Umbilical cord (tissue), 2 donors: Measurements from ENCODE around the gene ITPRIPL1. TPM values are rescaled to one million over a fixed set of nuclear protein-coding genes. Genes with fewer than 3 reads are reported as not detected.
A peak's percentile ranks its signal among the peaks of the same experiment; 100 is the strongest.
"Not testable (repeated sequence)": the region's sequence is repeated elsewhere in the genome, so short reads cannot be mapped to it uniquely, and the experiment has no call there.

Experiments
- DNase-seq: peaks from one replicate; pipeline ENCODE4 v3.0.0-alpha.2; 2015; ENCODE audit warnings: low spot score
- total RNA-seq: library from RNA; depleted of rRNA; stranded (reverse); fragments of >200 nt; gene quantifications from one replicate; pipeline ENCODE4 v1.2.3, GENCODE V29; 2014; ENCODE audit warnings: low replicate concordance; ENCODE audit not compliant: insufficient read depth

Gene ITPRIPL1, protein sequence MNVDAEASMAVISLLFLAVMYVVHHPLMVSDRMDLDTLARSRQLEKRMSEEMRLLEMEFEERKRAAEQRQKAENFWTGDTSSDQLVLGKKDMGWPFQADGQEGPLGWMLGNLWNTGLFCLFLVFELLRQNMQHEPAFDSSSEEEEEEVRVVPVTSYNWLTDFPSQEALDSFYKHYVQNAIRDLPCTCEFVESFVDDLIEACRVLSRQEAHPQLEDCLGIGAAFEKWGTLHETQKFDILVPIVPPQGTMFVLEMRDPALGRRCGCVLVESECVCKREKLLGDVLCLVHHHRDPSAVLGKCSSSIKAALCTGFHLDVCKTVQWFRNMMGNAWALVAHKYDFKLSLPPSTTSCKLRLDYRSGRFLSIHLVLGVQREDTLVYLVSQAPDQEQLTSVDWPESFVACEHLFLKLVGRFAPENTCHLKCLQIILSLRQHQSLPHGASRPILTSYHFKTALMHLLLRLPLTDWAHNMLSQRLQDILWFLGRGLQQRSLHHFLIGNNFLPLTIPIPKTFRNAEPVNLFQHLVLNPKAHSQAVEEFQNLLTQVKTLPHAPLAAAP
- total RNA-seq: 5.5 TPM

DNA sequence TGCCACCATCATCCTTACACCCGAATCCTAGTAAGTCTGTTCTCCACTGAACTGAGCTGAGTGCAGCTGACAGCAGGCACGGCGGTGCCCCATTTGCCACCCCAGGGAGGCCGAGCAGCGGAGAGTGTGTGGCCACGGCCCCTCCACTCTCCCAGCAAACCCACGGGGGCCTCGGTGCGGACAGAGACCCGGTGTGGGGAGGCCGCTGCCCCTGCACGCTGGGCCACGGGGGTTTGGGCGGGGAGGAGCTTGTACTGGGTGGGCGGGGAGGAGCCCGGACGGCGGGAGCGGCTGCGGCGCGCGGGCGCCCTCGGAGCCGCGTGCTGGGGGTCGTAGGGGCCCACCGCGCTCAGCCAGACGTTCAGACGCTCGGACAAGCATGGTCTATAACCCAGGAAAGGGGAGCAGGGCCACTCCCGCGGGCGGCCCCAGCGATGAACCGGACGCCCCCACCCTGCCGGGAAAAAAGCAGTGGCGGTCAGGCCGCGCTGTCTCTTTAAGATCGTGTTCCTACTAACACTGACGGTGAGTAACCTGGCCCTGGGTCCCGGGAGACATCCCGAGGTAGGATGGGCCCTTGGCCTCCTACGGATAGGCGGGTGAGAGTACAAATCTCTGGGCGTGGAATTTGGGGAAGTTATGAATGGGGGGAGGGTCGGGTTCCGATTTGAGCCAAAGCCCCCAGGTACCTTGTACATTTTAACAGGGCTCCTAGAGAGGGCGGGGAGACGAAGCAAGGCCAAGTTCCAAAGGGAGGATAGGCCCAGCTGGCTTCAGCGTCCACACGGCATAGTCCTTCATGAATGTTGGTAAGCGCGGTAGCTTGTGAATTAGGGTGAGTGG lies at the start of gene ITPRIPL1:
TSS of gene ITPRIPL1 (plus strand) at position 277 of the 843 bp plus-strand sequence. CDS start at position 800, 523 bp downstream.
- DNase-seq: no peak

DNA sequence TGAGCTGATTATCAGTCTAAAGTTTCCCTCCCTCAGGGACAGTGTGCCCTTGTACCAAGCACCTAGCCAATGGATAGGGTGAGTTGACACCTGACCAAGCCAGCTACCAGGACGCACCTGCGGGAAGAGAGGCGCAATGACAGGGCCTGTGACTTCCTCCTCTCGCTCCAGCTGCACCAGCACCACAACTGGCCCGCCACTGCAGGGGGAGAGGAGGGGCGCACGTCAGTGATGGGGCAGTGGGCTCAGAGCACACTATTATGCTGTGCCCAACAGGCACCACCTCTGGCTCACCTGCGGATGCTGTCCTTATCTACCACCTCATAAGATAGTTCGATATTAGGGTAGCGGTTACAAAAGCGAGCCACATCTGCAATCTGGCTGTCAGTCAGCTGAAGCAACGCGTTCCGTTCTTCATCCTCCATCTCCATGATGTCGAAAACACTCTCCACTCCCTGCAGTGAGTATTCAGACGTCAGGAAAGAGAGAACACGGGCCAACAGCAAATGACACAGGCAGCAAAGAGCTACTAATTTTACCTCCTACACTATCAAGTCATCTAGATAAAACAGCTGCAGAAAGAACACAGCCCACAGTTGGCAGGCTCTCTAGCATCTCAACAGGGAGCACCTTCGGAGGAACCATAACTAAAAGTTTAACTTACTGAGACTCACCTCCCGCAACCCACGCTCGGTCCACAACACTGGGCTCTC lies 48.2 kb upstream of the ITPRIPL1 start:
- no peak for DNase-seq

- DNase-seq: no peak
These were observed 37.8 kb upstream of the ITPRIPL1 start for GRCh38 chr2:96287273-96287856.

GRCh38 chr2:96291751-96292150 lies 33.4 kb upstream of the ITPRIPL1 start:
- DNase-seq: no peak

DNA sequence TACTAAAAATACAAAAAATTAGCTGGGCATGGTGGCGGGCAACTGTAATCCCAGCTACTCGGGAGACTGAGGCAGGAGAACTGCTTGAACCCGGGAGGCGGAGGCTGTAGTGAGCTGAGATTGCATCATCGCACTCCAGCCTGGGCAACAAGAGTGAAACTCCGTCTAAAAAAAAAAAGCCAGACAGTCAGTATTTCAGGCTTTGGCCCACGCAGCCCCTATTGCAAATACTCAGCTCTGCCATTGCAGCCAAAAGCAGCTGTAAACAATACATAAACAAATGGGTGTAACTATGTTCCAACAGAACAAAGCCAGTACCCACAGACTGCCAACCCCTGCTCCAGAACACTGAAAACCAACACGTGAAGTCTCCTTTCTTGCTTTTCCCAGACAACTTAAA lies 30.8 kb upstream of the ITPRIPL1 start:
- DNase-seq: not testable (repeated sequence)

GRCh38 chr2:96296925-96297324 lies 28.2 kb upstream of the ITPRIPL1 start:
- DNase-seq: no peak

DNA sequence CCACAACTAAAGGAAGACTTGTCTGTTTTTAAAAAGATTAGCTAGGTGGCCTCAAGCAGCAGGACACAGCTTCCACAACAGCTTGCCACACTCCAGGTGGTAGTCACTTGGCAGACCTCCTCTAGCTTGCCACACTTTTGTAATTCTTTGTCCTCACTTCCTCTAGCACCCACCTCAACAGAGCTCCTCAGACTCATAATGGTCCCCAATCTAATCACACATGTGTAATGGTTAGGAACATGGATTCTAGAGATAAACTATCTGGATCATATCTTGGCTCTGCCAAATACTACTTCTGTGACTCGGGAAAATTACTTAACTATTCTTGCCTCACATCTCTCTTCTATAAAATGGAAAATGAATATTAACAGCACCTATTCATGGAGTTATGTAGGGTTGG lies 23.3 kb upstream of the ITPRIPL1 start:
- no peak for DNase-seq

DNA sequence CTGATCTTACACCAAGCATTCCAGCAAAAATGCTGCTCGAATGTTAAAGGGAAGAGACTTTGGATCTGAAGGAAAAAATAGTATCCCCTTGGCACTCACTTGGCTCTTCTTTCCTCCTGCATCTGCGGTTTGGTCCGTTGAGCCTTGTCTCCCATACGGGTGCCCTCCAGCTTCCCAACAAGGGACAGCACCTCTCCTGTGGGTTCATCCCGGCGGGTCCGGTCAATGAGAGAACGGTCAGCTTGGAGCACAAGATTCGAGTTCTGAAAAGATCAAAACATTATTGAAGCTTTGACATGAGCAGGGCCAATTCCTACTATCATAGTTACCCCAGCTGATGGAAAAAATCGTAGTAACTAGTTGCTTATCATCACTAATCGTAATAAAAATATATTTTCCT lies 20.5 kb upstream of the ITPRIPL1 start:
- DNase-seq: no peak

GRCh38 chr2:96305091-96305978 lies 19.8 kb upstream of the ITPRIPL1 start, which contains the start of gene SNRNP200:
Gene SNRNP200 (minus strand): TSS chr2:96305546. CDS start chr2:96305437, 109 bp downstream.
- peak; percentile 90 for DNase-seq

GRCh38 chr2:96305979-96306308 lies 19.2 kb upstream of the ITPRIPL1 start:
- DNase-seq: no peak

GRCh38 chr2:96306370-96306769 lies 18.7 kb upstream of the ITPRIPL1 start:
- DNase-seq: no peak

- DNase-seq: no peak
These were observed 16.9 kb upstream of the ITPRIPL1 start for GRCh38 chr2:96308248-96308647.

DNA sequence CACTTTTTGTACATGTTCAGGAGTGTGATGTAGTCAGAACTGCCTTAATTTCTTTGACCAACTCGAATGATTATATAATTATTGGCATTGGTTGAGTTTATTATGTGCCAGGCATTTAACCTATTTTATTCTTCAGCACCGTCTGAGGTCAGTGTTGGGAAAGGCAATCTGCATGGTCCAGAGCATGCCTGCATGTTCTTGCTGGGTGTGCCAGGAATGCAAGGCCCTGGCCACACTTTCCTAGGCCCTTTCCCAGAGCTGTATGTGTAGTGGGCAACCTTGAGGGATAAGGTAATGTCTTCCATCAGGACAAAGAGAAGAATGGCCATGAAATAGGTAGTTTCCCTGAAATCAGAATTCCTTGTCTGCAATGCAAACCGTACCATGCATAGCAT lies 10.1 kb upstream of the ITPRIPL1 start:
- DNase-seq: no peak

GRCh38 chr2:96315400-96316071 lies 9.6 kb upstream of the ITPRIPL1 start:
- no peak for DNase-seq

GRCh38 chr2:96316999-96317398 lies 8.1 kb upstream of the ITPRIPL1 start:
- DNase-seq: no peak

- no peak for DNase-seq
These were observed 7.5 kb upstream of the ITPRIPL1 start for GRCh38 chr2:96317584-96317997.

- DNase-seq: no peak
These were observed 6.4 kb upstream of the ITPRIPL1 start for GRCh38 chr2:96318723-96319122.

GRCh38 chr2:96319396-96319795 lies 5.7 kb upstream of the ITPRIPL1 start:
- no peak for DNase-seq

DNA sequence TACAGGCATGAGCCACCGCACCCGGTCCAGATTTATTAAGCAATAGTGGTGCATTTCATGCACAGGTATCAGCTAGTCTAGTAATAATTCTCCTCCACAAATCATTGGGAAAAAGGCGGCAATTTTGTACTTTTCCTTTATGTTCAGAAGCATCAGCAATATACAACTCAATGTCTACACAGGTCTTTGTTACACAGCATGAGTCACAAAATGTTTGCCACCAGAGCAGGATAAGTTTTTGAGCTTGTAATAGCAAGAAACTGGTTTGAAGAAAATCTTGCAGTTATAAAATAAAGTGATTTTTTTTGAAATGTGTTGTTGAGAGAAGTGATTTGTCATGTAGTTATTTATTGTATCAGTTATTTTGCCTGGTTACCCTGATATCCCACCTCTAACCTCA lies 4.8 kb upstream of the ITPRIPL1 start:
- no peak for DNase-seq
